ENCODE data around the gene WDFY1. TPM values are rescaled to one million over a fixed set of nuclear protein-coding genes. Genes with fewer than 3 reads are reported as not detected.

The WDFY1 gene
- total RNA-seq, 1 donor from 2014 or later = 92.7 TPM

- DNase-seq (ENCODE audit: low read depth) (peak; percentile 98), FAIRE-seq (peak; percentile 7)
- Histone ChIP-seq H3K36me3 (ENCODE audit: control insufficient read depth, insufficient read depth, low read length) (no peaks in the 10 kb centered on the region), H3K27me3 (ENCODE audit: control insufficient read depth, insufficient read depth, low read length) (no peaks in the 10 kb centered on the region), H3K4me3 (ENCODE audit: low read depth, low read length) (no peak overlapping the region)
- TF ChIP-seq CTCF (IDR thresholded peaks at IDR 0.05; ENCODE audit: insufficient read depth, low read length, severe bottlenecking) = no peak
These were observed 98.6 kb downstream of the WDFY1 start for GRCh38 chr2:223846515-223846914.

- H3K27me3 ChIP-seq (ENCODE audit: control insufficient read depth, insufficient read depth, low read length) = no peaks in the 10 kb centered on the region
- FAIRE-seq = no peak
- no peaks in the 10 kb centered on the region for H3K36me3 ChIP-seq (ENCODE audit: control insufficient read depth, insufficient read depth, low read length)
These were observed 103.5 kb downstream of the WDFY1 start for GRCh38 chr2:223841436-223842190.

GRCh38 chr2:223837287-223838061, 107.7 kb downstream of the WDFY1 start, which contains the start of gene AP1S3:
Gene AP1S3, minus strand, starts transcription at chr2:223837582. Its CDS starts 132 bp downstream, at chr2:223837450.
- H3K36me3 ChIP-seq (ENCODE audit: control insufficient read depth, insufficient read depth, low read length) = no peaks in the 10 kb centered on the region
- DNase-seq (ENCODE audit: low read depth) (peak; percentile 80), FAIRE-seq (no peak)
- H3K4me3 ChIP-seq (ENCODE audit: low read depth, low read length) = peak within 1 kb of the TSS; percentile 71
- no peak for TF ChIP-seq CTCF (IDR thresholded peaks at IDR 0.05; ENCODE audit: insufficient read depth, low read length, severe bottlenecking)
- H3K27me3 ChIP-seq (ENCODE audit: control insufficient read depth, insufficient read depth, low read length) = no peaks in the 10 kb centered on the region

More at GRCh38 chr2:223841436-223842190, 103.5 kb downstream of the WDFY1 start:
- DNase-seq (ENCODE audit: low read depth) = no peak
- TF ChIP-seq CTCF (IDR thresholded peaks at IDR 0.05; ENCODE audit: insufficient read depth, low read length, severe bottlenecking) = no peak
- no peak overlapping the region for H3K4me3 ChIP-seq (ENCODE audit: low read depth, low read length)

GRCh38 chr2:223835701-223836532, 109.2 kb downstream of the WDFY1 start:
- Histone ChIP-seq H3K27me3 (ENCODE audit: control insufficient read depth, insufficient read depth, low read length) (no peaks in the 10 kb centered on the region), H3K4me3 (ENCODE audit: low read depth, low read length) (peak overlapping the region; percentile 71), H3K36me3 (ENCODE audit: control insufficient read depth, insufficient read depth, low read length) (peaks cover 1% of the 10 kb centered on the region)
- no peak for TF ChIP-seq CTCF (IDR thresholded peaks at IDR 0.05; ENCODE audit: insufficient read depth, low read length, severe bottlenecking)
- DNase-seq (ENCODE audit: low read depth) = peak; percentile 74
- FAIRE-seq = no peak

GRCh38 chr2:223834431-223834830, 110.7 kb downstream of the WDFY1 start:
- Histone ChIP-seq H3K36me3 (ENCODE audit: control insufficient read depth, insufficient read depth, low read length) (peaks cover 2% of the 10 kb centered on the region), H3K4me3 (ENCODE audit: low read depth, low read length) (no peak overlapping the region), H3K27me3 (ENCODE audit: control insufficient read depth, insufficient read depth, low read length) (no peaks in the 10 kb centered on the region)
- no peak for FAIRE-seq
- no peak for TF ChIP-seq CTCF (IDR thresholded peaks at IDR 0.05; ENCODE audit: insufficient read depth, low read length, severe bottlenecking)
- peak; percentile 62 for DNase-seq (ENCODE audit: low read depth)

Measured in bronchial epithelial cell (primary cell).